Measurements from ENCODE around the gene RNASE9. TPM values are rescaled to one million over a fixed set of nuclear protein-coding genes. Genes with fewer than 3 reads are reported as not detected.

Gene RNASE9
- total and polyA plus RNA-seq, 2 donors (not counting 1 experiment from before 2014, with no cell fraction given) = not detected

- Histone ChIP-seq H3K4me3 (replicated peaks in 1 of 4; ENCODE audit: control extremely low read depth in 1 of 4, insufficient read depth in 1 of 4, low read depth in 3 of 4, low read length in 4 of 4) (no peak overlapping the region), H3K9me3 (ENCODE audit: control insufficient read depth, insufficient read depth, low read depth, low read length) (no peaks in the 10 kb centered on the region), H3K27ac (ENCODE audit: insufficient read depth, low read length) (no peak overlapping the region), H3K36me3 (ENCODE audit: control insufficient read depth, insufficient read depth, low read length) (no peaks in the 10 kb centered on the region), H3K4me1 (ENCODE audit: control insufficient read depth, extremely low read depth, insufficient read depth, low read length) (no peaks in the 10 kb centered on the region), H3K9ac (ENCODE audit: insufficient read depth, low read length) (no peak overlapping the region), H4K20me1 (ENCODE audit: control insufficient read depth, extremely low read depth, insufficient read depth, low read length) (no peaks in the 10 kb centered on the region), H3K4me2 (ENCODE audit: extremely low read depth, insufficient read depth, low read length) (no peak overlapping the region), H3K79me2 (ENCODE audit: control insufficient read depth, insufficient read depth, low read length) (no peaks in the 10 kb centered on the region), H2AFZ (ENCODE audit: low read length) (no peak overlapping the region), H3K27me3 (ENCODE audit: control insufficient read depth, insufficient read depth, low read length) (peaks cover 2% of the 10 kb centered on the region)
- DNase-seq (ENCODE audit: low read depth in 2 of 2) = no peak
- TF ChIP-seq EZH2 (IDR thresholded peaks at IDR 0.05; ENCODE audit: low read length, missing control alignments) = no peak
- no peak for TF ChIP-seq CTCF (conservative IDR thresholded peaks at IDR 0.05 in 1 of 2, IDR thresholded peaks at IDR 0.05 in 1 of 2; ENCODE audit: low read depth in 1 of 2, low read length in 2 of 2)
These were observed 3.7 kb downstream of the RNASE9 start for GRCh38 chr14:20557212-20557542.

GRCh38 chr14:20556500-20557211 lies 4.2 kb downstream of the RNASE9 start:
- Histone ChIP-seq H3K9ac (ENCODE audit: insufficient read depth, low read length) (no peak overlapping the region), H4K20me1 (ENCODE audit: control insufficient read depth, extremely low read depth, insufficient read depth, low read length) (no peaks in the 10 kb centered on the region), H3K27ac (ENCODE audit: insufficient read depth, low read length) (no peak overlapping the region), H3K4me2 (ENCODE audit: extremely low read depth, insufficient read depth, low read length) (no peak overlapping the region), H3K9me3 (ENCODE audit: control insufficient read depth, insufficient read depth, low read depth, low read length) (no peaks in the 10 kb centered on the region), H3K4me1 (ENCODE audit: control insufficient read depth, extremely low read depth, insufficient read depth, low read length) (no peaks in the 10 kb centered on the region), H3K79me2 (ENCODE audit: control insufficient read depth, insufficient read depth, low read length) (no peaks in the 10 kb centered on the region), H3K36me3 (ENCODE audit: control insufficient read depth, insufficient read depth, low read length) (no peaks in the 10 kb centered on the region), H3K27me3 (ENCODE audit: control insufficient read depth, insufficient read depth, low read length) (peaks cover 2% of the 10 kb centered on the region), H2AFZ (ENCODE audit: low read length) (no peak overlapping the region), H3K4me3 (replicated peaks in 1 of 4; ENCODE audit: control extremely low read depth in 1 of 4, insufficient read depth in 1 of 4, low read depth in 3 of 4, low read length in 4 of 4) (no peak overlapping the region)
- TF ChIP-seq CTCF (conservative IDR thresholded peaks at IDR 0.05 in 1 of 2, IDR thresholded peaks at IDR 0.05 in 1 of 2; ENCODE audit: low read depth in 1 of 2, low read length in 2 of 2) (no peak), EZH2 (IDR thresholded peaks at IDR 0.05; ENCODE audit: low read length, missing control alignments) (no peak)
- no peak for DNase-seq (ENCODE audit: low read depth in 2 of 2)

GRCh38 chr14:20555845-20556244 lies 5.0 kb downstream of the RNASE9 start:
- H3K4me2 ChIP-seq (ENCODE audit: extremely low read depth, insufficient read depth, low read length) = no peak overlapping the region
- no peak for TF ChIP-seq EZH2 (IDR thresholded peaks at IDR 0.05; ENCODE audit: low read length, missing control alignments)
- TF ChIP-seq CTCF (conservative IDR thresholded peaks at IDR 0.05 in 1 of 2, IDR thresholded peaks at IDR 0.05 in 1 of 2; ENCODE audit: low read depth in 1 of 2, low read length in 2 of 2) = no peak
- H3K27me3 ChIP-seq (ENCODE audit: control insufficient read depth, insufficient read depth, low read length) = peaks cover 2% of the 10 kb centered on the region
- no peaks in the 10 kb centered on the region for H4K20me1 ChIP-seq (ENCODE audit: control insufficient read depth, extremely low read depth, insufficient read depth, low read length)
- H2AFZ ChIP-seq (ENCODE audit: low read length) = no peak overlapping the region
- H3K27ac ChIP-seq (ENCODE audit: insufficient read depth, low read length) = no peak overlapping the region
- H3K4me3 ChIP-seq (replicated peaks in 1 of 4; ENCODE audit: control extremely low read depth in 1 of 4, insufficient read depth in 1 of 4, low read depth in 3 of 4, low read length in 4 of 4) = no peak overlapping the region
- no peaks in the 10 kb centered on the region for H3K36me3 ChIP-seq (ENCODE audit: control insufficient read depth, insufficient read depth, low read length)
- H3K79me2 ChIP-seq (ENCODE audit: control insufficient read depth, insufficient read depth, low read length) = no peaks in the 10 kb centered on the region
- no peaks in the 10 kb centered on the region for H3K4me1 ChIP-seq (ENCODE audit: control insufficient read depth, extremely low read depth, insufficient read depth, low read length)
- no peaks in the 10 kb centered on the region for H3K9me3 ChIP-seq (ENCODE audit: control insufficient read depth, insufficient read depth, low read depth, low read length)
- DNase-seq (ENCODE audit: low read depth in 2 of 2) = no peak
- H3K9ac ChIP-seq (ENCODE audit: insufficient read depth, low read length) = no peak overlapping the region

Data from fibroblast of lung (primary cell).